ENCODE measurements around the gene TMCO2.

- no peak for TF ChIP-seq EZH2 (optimal IDR thresholded peaks at IDR 0.05; ENCODE audit: low read depth, low read length)
- TF ChIP-seq, protein P1, sequence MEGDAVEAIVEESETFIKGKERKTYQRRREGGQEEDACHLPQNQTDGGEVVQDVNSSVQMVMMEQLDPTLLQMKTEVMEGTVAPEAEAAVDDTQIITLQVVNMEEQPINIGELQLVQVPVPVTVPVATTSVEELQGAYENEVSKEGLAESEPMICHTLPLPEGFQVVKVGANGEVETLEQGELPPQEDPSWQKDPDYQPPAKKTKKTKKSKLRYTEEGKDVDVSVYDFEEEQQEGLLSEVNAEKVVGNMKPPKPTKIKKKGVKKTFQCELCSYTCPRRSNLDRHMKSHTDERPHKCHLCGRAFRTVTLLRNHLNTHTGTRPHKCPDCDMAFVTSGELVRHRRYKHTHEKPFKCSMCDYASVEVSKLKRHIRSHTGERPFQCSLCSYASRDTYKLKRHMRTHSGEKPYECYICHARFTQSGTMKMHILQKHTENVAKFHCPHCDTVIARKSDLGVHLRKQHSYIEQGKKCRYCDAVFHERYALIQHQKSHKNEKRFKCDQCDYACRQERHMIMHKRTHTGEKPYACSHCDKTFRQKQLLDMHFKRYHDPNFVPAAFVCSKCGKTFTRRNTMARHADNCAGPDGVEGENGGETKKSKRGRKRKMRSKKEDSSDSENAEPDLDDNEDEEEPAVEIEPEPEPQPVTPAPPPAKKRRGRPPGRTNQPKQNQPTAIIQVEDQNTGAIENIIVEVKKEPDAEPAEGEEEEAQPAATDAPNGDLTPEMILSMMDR (IDR thresholded peaks at IDR 0.05; ENCODE audit: low read length) = no peak
These were observed 51.9 kb downstream of the TMCO2 start for GRCh38 chr1:40299366-40300248.
